Common myeloid progenitor, CD34-positive (primary cell): ENCODE results near the gene SYNDIG1.

ENCODE experiments used
- CTCF ChIA-PET: fragments of 350-600 bp; sonication (Branson Sonifier 250); formaldehyde crosslinking; loops from one replicate; lab custom pipeline; 2021; ENCODE audit warnings: antibody characterized with exemption; lab: Charles Lee
- POLR2A ChIA-PET: fragments of 350-600 bp; sonication (Branson Sonifier 250); formaldehyde crosslinking; loops from one replicate; lab custom pipeline; 2021; ENCODE audit warnings: antibody characterized with exemption; lab: Charles Lee
- DNase-seq, 3 donors: peaks; one replicate each; pipeline versions ENCODE4 v3.0.0 to v3.0.0-alpha.2; 2013
- H3K27ac ChIP-seq, 2 experiments: 1 replicate in 1 of 2; 2 replicates in 1 of 2; pipeline ENCODE4 v1.7.0; 2013; ENCODE audit warnings: inconsistent platforms in 2 of 2, low read length in 2 of 2, mild to moderate bottlenecking in 2 of 2, low read depth in 1 of 2, moderate library complexity in 1 of 2; ENCODE audit not compliant: severe bottlenecking in 2 of 2, insufficient read depth in 1 of 2, poor library complexity in 1 of 2
- H3K27me3 ChIP-seq, 5 experiments: replicated peaks in 2 of 5; 1 replicate in 3 of 5; 2 replicates in 2 of 5; pipeline versions ENCODE4 v1.6.1 to v1.7.0; 2013; ENCODE audit warnings: low read length in 4 of 5, mild to moderate bottlenecking in 2 of 5, moderate library complexity in 2 of 5, inconsistent platforms in 1 of 5; ENCODE audit not compliant: insufficient read depth in 5 of 5, control insufficient read depth in 4 of 5
- H3K36me3 ChIP-seq, 4 experiments: 1 replicate in 2 of 4; 2 replicates in 2 of 4; pipeline versions ENCODE4 v1.6.1 to v1.7.0; 2013; ENCODE audit warnings: low read length in 3 of 4, control low read depth in 1 of 4, mild to moderate bottlenecking in 1 of 4; ENCODE audit not compliant: control insufficient read depth in 4 of 4, insufficient read depth in 4 of 4
- H3K4me1 ChIP-seq, 4 experiments: 1 replicate in 3 of 4; 2 replicates in 1 of 4; pipeline versions ENCODE4 v1.6.1 to v1.7.1; 2013; ENCODE audit warnings: low read length in 3 of 4, mild to moderate bottlenecking in 3 of 4, control low read depth in 1 of 4, inconsistent platforms in 1 of 4, moderate library complexity in 1 of 4; ENCODE audit not compliant: control insufficient read depth in 4 of 4, insufficient read depth in 4 of 4; ENCODE audit errors: control extremely low read depth in 1 of 4
- H3K4me3 ChIP-seq, 7 experiments: 1 replicate in 4 of 7; 2 replicates in 3 of 7; pipeline versions ENCODE4 v1.5.1 to v1.7.0; 2013; ENCODE audit warnings: mild to moderate bottlenecking in 7 of 7, low read length in 6 of 7, moderate library complexity in 6 of 7, inconsistent platforms in 2 of 7, low read depth in 2 of 7, control low read depth in 1 of 7; ENCODE audit not compliant: insufficient read depth in 4 of 7, control insufficient read depth in 1 of 7; ENCODE audit errors: extremely low read depth in 1 of 7
- H3K9me3 ChIP-seq, 5 experiments: 1 replicate in 4 of 5; 2 replicates in 1 of 5; pipeline versions ENCODE4 v1.6.1 to v1.7.1; 2013; ENCODE audit warnings: low read length in 4 of 5, mild to moderate bottlenecking in 2 of 5, inconsistent platforms in 1 of 5, low read depth in 1 of 5, moderate library complexity in 1 of 5; ENCODE audit not compliant: control insufficient read depth in 4 of 5, insufficient read depth in 2 of 5; ENCODE audit errors: control extremely low read depth in 1 of 5
- WGBS: methylation state at CpG from one replicate; pipeline ENCODE4 v1.1.5; 2013; ENCODE audit not compliant: insufficient coverage; 5-methylcytosine and 5-hydroxymethylcytosine counted together

The SYNDIG1 gene

DNA sequence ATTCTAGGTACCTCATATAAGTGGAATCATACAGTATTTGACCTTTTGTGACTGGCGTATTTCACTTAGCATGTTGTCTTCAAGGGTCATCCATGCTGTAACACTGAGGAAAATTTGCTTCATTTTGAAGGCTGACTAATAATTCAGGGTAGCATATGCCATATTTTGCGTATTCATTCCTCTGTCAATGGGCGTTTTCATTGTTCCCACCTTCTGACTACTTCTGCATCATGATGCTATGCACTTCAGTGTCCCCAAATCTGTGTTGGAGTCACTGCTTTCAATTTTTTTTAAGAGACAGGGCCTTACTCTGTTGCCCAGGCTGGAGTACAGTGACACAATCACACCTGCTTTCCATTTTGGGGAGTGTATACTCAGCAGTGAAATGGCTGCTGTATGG is 51.6 kb downstream of the SYNDIG1 start:
- no peaks in the 10 kb centered on the region for H3K4me1 ChIP-seq
- H3K27me3 ChIP-seq: no peaks in the 10 kb centered on the region
- H3K9me3 ChIP-seq: no peaks in the 10 kb centered on the region
- ChIA-PET CTCF (no interaction called here), POLR2A (no interaction called here)
- WGBS: 97% methylated on average over 3 of the region's 3 CpGs
- H3K36me3 ChIP-seq: no peaks in the 10 kb centered on the region
- DNase-seq: no peak
- H3K27ac ChIP-seq: no peak overlapping the region
- H3K4me3 ChIP-seq: no peak overlapping the region

DNA sequence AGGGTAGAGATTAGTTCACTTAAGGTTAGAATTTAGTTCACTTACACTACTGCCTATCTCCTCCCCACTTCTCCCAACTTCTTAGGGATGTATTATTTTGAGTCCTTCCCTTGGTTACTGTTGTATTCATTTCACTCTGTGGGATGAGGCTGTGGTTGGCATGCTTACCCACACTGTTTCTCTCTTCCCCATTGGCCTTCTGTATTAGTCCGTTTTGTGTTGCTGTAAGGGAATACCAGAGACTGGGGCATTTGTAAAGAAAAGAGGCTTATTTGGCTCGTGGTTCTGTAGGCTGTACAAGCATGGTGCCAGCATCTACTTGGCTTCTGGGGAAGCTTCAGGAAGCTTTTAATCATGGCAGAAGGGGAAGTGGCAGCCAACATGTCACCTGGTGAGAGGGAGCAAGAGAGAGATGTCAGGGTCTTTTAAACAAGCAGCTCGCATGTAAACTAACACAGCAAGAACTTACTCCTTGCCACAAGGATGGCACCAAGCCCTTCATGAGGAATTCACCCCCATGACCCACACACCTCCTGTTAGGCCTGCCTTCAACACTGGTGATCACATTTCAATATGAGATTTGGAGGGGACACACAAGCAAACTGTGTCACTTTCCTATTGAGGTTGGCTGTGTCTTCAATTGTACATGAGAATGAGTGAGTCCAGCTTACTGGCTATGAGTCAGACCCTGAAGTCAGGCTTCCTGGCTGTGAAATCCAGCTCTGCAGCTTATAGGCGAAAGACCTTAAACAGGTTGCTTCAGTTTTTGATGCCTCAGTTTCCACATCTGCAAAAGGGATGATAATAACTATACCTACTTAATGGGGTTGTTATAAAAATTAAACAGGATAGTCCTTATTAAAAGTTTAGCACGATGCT is 53.3 kb downstream of the SYNDIG1 start:
- no peak overlapping the region for H3K4me3 ChIP-seq
- H3K9me3 ChIP-seq: no peaks in the 10 kb centered on the region
- H3K27ac ChIP-seq: no peak overlapping the region
- H3K4me1 ChIP-seq: no peaks in the 10 kb centered on the region
- WGBS: 78% methylated on average over 2 of the region's 5 CpGs
- no peaks in the 10 kb centered on the region for H3K36me3 ChIP-seq
- H3K27me3 ChIP-seq: no peaks in the 10 kb centered on the region
- POLR2A ChIA-PET: no interaction called here
- peak in 1 of 3 donors; percentile 4 for DNase-seq
- CTCF ChIA-PET: interaction anchor here (1.2 kb wide), 1 partner anchor 10 kb away, joined by 3 read pairs; no protein-coding TSS in a partner anchor

DNA sequence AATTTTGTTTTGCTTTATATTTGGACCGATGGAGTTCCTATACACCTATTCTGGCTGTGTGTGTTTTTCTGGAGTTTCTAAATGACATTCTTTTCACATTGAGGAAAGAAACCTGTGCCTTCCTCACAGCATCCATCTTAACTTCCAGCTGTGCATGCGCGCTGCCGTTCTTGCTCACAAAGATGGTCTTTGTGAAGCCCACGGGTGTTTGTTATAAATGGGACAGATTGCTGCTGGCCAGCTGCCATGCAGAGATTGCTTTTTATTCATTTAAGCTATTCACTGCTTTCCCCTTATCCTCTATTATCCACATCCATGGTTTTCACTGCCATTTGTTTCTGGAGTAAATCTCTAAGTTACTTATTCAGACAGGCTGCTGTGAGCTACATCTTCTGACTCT is 54.2 kb downstream of the SYNDIG1 start:
- Histone ChIP-seq H3K36me3 (no peaks in the 10 kb centered on the region), H3K4me1 (no peaks in the 10 kb centered on the region), H3K9me3 (no peaks in the 10 kb centered on the region), H3K27ac (no peak overlapping the region), H3K27me3 (no peaks in the 10 kb centered on the region), H3K4me3 (no peak overlapping the region)
- DNase-seq: no peak
- ChIA-PET POLR2A (interaction anchor here (0.6 kb wide), 1 partner anchor 35 kb away, joined by 3 read pairs; no protein-coding TSS in a partner anchor), CTCF (interaction anchor here (1.2 kb wide), 1 partner anchor 9 kb away, joined by 3 read pairs; no protein-coding TSS in a partner anchor)
- WGBS: 100% methylated on average over 3 of the region's 5 CpGs

DNA sequence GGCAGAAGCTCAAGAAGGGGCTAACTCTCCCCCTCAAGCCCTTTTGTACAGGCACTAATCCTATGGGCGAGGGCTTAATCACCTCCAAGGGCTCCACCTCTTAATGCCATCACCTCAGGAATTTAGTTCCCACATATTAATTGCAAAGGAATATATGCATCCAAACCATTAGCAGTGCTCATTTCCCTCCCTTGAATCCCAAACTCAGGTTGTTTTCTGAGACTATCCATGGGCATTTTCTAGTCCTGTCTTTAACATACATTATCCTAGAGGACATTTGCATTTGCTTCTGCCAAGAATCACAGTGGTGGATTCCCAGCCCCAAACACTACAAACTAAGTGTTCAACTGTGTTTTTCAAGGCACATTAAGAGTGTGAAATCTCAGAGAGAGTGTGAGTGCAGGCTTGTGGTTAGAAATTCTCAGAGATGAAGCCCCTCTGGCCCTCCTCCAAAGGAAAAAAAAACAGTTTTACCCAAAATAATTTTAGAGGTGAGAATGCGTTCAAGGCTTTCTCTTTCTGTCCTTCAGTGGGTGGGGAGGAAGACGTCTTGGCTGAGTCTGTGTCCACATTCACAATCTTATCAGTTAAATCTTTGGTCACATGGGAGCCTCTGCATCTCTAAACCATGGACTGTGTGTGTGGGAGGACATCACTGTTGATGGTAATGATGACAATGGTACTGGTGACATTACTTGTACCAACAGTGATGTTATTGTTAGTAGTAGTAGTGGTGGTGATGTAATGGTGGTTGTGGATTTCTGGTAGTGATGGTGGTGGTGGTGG is 59.3 kb downstream of the SYNDIG1 start:
- CTCF ChIA-PET: no interaction called here
- H3K9me3 ChIP-seq: no peaks in the 10 kb centered on the region
- no peak overlapping the region for H3K27ac ChIP-seq
- DNase-seq: no peak
- peaks cover 0 to 8% (median 3%) of the 10 kb centered on the region in 4 experiments for H3K4me1 ChIP-seq
- no peak overlapping the region for H3K4me3 ChIP-seq
- H3K36me3 ChIP-seq: no peaks in the 10 kb centered on the region
- WGBS: 88% methylated on average over 1 of the region's 3 CpGs
- H3K27me3 ChIP-seq: no peaks in the 10 kb centered on the region
- POLR2A ChIA-PET: no interaction called here

DNA sequence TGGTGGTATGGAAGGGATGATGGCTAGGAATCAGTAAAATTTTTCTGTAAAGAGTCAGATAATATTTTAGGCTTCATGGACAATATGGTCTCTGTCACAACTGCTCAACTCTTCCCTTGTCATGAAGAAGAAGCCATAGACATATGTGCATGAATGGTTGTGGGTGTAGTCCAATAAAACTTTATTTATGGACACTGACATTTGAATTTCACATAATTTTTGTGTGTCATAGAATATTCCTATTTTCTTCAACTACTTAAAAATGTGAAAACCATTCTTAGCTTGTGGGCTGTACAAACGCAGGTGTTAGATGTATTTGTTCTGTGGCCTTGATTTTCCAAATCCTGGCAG is 59.9 kb downstream of the SYNDIG1 start:
- H3K9me3 ChIP-seq: no peaks in the 10 kb centered on the region
- peaks cover 0 to 8% (median 3%) of the 10 kb centered on the region in 4 experiments for H3K4me1 ChIP-seq
- ChIA-PET POLR2A (no interaction called here), CTCF (no interaction called here)
- no peaks in the 10 kb centered on the region for H3K27me3 ChIP-seq
- 100% methylated on average over 1 of the region's 1 CpG for WGBS
- no peaks in the 10 kb centered on the region for H3K36me3 ChIP-seq
- no peak overlapping the region for H3K27ac ChIP-seq
- no peak for DNase-seq
- no peak overlapping the region for H3K4me3 ChIP-seq

DNA sequence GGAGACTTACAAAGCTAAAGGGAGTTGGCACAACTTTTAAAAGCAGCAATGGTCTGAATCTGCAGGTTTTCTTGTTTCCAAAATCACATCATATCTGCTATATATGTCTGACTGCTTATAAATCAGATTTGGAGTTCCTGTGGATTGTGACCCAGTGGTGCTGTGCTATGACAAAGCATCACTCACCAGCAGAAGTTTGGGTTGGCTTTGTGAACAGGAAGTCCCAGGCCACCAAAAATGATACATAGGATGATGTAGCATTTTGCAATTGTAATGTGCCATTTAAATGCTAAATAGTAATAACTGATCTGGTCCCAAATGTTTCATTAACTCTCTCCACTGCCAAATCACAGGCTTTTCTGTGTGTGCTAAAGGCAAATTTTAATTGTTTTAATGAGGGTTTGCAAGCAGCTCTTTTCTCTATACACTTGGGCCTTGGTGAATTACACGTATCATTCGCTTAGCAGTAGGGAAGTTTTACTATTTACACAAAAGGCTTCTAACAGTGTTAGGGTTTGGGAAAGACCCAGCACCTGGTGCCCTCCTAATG is 60.8 kb downstream of the SYNDIG1 start:
- Histone ChIP-seq H3K27ac (no peak overlapping the region), H3K36me3 (no peaks in the 10 kb centered on the region), H3K27me3 (no peaks in the 10 kb centered on the region), H3K4me1 (peaks cover 0 to 8% (median 3%) of the 10 kb centered on the region in 4 experiments), H3K4me3 (no peak overlapping the region), H3K9me3 (peaks cover 0 to 1% (median 0%) of the 10 kb centered on the region in 5 experiments)
- no CpG with 5 or more reads among the region's 2 CpGs for WGBS
- ChIA-PET CTCF (no interaction called here), POLR2A (no interaction called here)
- DNase-seq: peak; percentile 41 to 88 (median 83)
